ENCODE data around the gene RASA3.

Gene RASA3

DNA sequence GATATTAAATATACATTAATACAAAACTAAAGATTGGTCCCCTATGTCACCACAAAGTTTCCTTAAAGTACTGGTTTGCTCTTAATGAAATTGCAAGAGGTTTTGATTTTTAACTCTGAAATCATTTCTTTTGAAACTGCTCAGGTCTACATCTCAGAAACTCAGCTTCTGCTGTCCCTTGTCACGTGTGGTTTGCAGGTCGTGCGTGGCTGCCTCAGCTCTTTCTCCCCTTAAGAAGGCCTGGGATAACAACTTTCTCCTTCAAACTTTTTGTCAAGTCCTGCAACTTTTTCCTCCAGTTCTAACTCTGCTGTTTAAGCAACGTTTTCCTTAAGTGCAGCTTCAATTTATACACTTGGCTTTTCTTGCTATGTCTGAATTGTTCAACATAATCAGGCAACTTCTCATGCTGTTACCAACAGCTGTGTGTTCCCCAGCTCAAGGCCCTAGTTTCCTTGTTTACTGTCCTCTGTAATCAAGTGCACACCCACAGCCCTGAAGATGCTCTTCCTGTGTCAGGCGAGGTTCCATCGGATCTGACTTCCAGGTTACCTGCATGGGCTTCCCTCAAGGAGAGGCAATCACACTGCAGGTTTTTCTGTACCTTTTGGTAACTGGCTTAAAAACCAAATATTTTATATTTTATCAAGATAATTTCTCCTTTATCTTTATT, 172.0 kb downstream of the RASA3 start:
- DNase-seq: no peak

DNA sequence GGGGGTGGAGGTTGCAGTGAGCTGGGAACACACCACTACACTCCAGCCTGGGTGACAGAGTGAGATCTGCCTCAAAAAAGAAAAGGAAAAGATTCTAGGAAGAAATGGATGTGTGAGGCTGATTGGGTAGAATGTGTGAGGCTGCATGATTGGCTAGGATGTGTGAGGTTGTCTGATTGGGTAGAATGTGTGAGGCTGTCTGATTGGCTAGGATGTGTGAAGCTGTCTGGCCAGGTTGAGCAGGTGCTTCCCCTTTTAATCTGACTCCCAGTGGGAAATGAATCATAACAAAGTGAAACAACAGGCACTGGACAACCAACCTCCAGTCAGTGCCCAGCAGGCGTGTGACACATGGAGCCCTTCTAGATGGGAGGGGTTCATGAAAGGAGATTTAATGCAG, 173.2 kb downstream of the RASA3 start:
- no peak for DNase-seq

- no peak for DNase-seq
These were observed 174.1 kb downstream of the RASA3 start for GRCh38 chr13:113958373-113958772.

DNA sequence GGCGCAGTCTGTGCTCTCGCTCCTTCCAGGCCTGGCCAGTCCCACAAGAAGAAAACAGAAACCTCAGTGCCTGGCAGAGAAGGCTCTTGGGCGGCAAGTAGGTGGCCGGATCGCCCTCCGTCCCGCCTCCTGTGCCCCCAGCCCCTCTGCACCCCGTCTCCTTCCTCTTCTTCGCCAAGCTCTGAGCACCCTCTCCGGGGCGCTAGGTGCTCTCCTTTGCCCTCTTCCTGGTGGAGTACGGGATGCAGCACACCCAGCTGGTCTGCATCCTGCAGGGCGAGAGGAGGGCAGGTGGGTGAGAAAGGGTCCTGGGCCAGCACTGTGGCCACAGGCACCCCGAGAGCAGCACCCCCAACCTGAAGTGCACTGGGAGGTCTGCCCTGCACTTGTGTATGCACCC, 175.9 kb downstream of the RASA3 start:
- DNase-seq: no peak

GRCh38 chr13:113955691-113956090, 176.7 kb downstream of the RASA3 start:
- no peak for DNase-seq

DNA sequence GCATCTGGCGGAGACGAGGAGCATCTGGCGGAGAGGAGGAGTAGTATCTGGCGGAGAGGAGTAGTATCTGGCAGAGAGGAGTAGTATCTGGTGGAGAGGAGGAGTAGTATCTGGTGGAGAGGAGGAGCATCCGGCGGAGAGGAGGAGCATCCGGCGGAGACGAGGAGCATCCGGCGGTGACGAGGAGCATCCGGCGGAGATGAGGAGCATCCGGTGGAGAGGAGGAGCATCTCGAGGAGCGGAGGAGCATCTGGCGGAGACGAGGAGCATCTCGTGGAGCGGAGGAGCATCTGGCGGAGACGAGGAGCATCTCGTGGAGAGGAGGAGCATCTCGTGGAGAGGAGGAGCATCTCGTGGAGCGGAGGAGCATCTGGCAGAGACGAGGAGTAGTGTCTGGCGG, 177.2 kb downstream of the RASA3 start:
- DNase-seq: no peak

GRCh38 chr13:113954046-113954835, 178.2 kb downstream of the RASA3 start:
- no peak for DNase-seq

DNA sequence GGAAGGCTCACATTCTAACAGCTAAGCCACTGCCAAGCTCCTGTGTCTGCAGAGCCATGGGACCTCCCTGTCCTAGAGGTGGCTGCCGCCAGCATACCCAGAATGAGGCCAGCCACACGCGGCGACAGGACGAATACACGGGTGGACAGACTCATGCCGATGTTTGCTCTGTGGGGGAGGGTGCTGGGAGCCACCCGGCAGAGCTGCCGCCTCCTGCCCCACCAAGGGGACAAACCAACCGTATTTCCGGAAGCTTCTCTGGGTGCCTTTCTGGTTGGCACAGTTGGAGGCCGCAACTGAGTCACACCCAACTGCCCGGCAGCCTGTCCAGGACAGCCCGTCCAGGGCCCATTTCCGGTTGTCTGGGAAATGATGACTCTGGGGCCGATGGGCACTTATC, 178.9 kb downstream of the RASA3 start:
- no peak for DNase-seq

GRCh38 chr13:113952983-113953520, 179.4 kb downstream of the RASA3 start:
- DNase-seq: no peak

- no peak for DNase-seq
These were observed 180.1 kb downstream of the RASA3 start for GRCh38 chr13:113952151-113952982.

DNA sequence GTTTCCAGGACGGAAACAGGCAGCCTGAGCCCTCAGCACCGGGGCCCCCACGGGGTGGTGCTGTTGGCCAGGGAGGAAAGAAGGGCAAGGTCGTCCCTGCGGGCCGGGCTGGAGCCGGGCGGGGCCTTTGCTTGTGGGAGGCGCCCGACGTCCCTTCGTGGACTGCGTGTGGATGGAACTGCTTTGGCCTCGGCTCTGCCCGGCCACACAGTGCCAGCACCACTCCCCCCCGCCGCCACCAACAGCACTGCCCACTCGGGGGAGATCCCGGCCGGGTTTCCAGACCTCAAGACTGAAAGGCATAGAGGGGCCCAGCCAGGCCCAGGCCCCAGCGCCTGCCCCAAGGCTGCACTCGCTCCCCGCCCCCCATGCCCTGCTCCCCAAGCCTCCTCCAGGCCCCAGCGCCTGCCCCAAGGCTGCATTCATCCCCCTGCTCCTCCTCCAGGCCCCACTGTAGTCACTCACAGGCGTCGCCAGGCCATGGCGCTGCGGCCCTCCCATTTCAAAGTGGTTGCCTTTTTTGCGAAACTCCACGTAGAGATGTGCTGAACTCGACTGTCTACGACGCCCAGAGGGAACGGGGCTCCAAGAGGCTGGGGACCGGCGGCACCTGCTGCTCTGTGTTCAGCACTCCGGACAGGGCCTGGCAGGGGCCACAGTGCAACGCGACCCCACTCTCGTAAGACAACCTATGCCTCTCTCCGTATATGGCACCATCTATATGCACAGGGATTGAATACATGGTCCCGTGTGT, 181.0 kb downstream of the RASA3 start:
- peak; percentile 49 for DNase-seq

DNA sequence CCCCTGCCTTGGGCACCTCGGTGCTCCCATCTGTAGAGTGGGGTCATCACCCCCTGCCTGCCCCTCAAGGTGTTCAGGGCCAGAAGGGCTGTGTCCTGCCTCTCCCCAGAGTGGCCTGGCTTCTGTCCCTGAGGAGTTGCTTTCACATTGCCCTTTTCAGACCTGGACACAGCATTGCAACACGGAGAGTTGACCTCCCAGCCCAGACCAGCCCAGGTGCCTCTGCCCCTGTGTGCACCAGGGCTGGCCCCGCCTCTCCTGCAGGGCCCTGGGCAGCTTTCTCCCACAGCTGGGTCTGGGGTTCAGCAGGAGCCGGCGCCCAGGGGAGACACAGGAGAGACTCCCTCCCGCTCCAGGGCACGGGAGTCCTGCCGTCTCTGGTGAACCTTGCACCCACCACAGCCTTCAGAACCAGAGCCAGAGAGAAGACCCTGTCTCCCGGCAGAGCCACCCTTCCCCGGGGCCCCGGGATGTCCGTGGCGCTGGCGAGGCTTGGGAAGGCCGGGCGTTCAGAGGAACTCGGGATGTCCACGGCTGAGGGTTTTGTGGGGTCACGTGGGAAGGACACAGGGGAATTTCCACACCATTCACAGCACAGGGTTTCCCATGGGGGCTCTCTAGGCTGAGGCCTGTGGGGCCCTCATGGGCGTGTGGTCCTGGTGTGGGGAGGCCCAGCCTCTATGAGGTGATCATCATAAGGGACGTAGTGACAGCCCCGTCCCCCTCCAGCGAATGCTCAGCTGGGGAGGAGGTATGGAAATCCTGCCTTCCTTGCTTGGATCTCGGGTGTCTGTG, 181.8 kb downstream of the RASA3 start:
- no peak for DNase-seq

DNA sequence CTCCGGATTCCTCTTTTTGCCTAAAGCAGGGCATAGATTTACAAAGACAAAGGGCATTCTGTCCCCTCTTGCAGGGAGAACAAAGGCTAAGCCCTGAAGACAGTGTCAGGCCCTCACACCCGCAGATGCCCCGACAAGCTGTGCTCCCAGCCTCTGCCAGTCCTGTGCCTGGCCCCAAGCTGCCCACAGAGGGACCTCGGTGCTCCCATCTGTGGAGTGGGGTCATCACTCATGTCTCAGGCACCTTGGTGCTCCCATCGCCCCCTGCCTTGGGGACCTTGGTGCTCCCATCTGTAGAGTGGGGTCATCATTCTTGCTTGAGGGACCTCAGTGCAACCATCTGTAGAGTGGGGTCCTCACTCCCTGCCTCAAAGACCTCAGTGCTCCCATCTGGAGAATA, 182.9 kb downstream of the RASA3 start:
- DNase-seq: no peak

GRCh38 chr13:113948034-113948742, 184.2 kb downstream of the RASA3 start:
- DNase-seq: no peak

- DNase-seq: no peak
These were observed 185.0 kb downstream of the RASA3 start for GRCh38 chr13:113947311-113948033.

GRCh38 chr13:113946409-113947181, 185.8 kb downstream of the RASA3 start:
- no peak for DNase-seq

- no peak for DNase-seq
These were observed 186.5 kb downstream of the RASA3 start for GRCh38 chr13:113945857-113946408.

DNA sequence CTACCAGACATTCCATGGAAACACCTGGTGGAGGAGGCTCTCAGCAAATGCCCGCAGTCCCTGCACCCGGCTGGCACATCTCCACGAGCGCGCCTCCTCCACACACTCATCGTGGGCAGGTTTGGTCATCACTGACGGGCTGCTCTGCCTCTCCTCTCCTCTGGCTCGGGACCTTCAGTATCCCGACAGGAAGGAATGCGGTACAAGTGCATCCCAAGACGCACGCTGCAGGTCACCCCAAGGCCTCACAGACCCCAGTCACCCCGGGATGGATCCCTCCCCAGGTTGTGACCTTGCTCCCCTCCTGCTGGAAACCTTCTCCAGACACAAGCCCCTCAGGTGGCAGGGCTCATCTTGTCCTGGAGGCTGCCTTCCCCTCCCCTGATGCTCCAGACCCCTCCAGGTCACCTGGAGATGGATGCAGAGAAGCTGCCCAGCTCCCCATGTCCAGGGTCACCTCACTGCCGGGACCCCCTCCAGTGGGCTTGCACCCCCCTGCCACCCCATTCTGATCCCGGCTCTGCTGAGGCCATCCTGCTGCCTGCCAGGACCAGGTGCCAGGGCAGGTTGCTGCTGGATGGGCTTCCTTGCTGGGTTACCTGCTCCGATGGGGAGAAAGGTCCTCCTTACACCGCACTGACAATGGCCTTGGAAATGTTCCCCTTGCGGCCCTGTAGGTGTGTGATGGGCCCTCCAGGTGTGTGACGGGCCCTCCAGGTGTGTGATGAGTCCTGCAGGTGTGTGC, 188.4 kb downstream of the RASA3 start:
- DNase-seq: no peak

Measured in CD4-positive, alpha-beta T cell treated with Interleukin-12 subunit alpha and Interleukin-12 subunit beta, for 1 hour (primary cell).